K562 (cell line): ENCODE results near the gene DCDC2. TPM values are rescaled to one million over a fixed set of nuclear protein-coding genes. Genes with fewer than 3 reads are reported as not detected.

Experiments
- ATAC-seq: fragments of 200-7000 bp; cut with Tn5 transposase; 3 replicates; pipeline ENCODE4 v1.9.1; 2020; ENCODE audit warnings: moderate library complexity
- BruUV-seq: library from RNA; stranded (reverse); fragments of 400-500 nt; replicated peaks from 2 replicates; lab custom pipeline; 2021; lab: Mats Ljungman, UMichigan
- CTCF ChIA-PET: fragments of 300-600 bp; formaldehyde crosslinking; extraction: SDS; loops from one replicate; lab custom pipeline; 2021; ENCODE audit warnings: low intra/inter-chr PET ratio; lab: Yijun Ruan, JAX
- POLR2A ChIA-PET: fragments of 300-600, 350-650 bp; sonication (Branson Sonifier 250); formaldehyde crosslinking; extraction: SDS; loops from one replicate; lab custom pipeline; 2021; ENCODE audit warnings: antibody characterized with exemption, inconsistent platforms; lab: Yijun Ruan, JAX
- DNase-seq, 4 experiments: peaks; one replicate each; pipeline versions ENCODE4 v3.0.0 to v3.0.0-alpha.2; 2011 to 2018; ENCODE audit warnings: low spot score in 3 of 4, mixed read lengths in 3 of 4; ENCODE audit errors: extremely low read depth in 1 of 4
- FAIRE-seq: peaks from 2 replicates; lab custom pipeline; 2011; peaks lifted over from hg19 to GRCh38; lab: Jason Lieb, UNC
- H2AFZ ChIP-seq: 2 replicates; pipeline ENCODE4 v1.6.0; 2011; ENCODE audit warnings: low read depth, low read length, control low read depth, inconsistent platforms
- H3K27ac ChIP-seq: fragments of 200-600 bp; 3 replicates; pipeline ENCODE4 v1.8.0; 2011; ENCODE audit warnings: low read depth, mild to moderate bottlenecking, control low read depth, inconsistent platforms, low read length, moderate library complexity, mixed read lengths; ENCODE audit errors: extremely low read depth
- H3K27me3 ChIP-seq, 2 experiments: fragments of 300-600 bp in 1 of 2; 2 replicates in 1 of 2; 3 replicates in 1 of 2; pipeline versions ENCODE4 v1.6.0 to v1.8.0; 2011; ENCODE audit warnings: inconsistent platforms in 2 of 2, low read length in 2 of 2, mild to moderate bottlenecking in 1 of 2, mixed read lengths in 1 of 2, moderate library complexity in 1 of 2; ENCODE audit not compliant: control insufficient read depth in 2 of 2, insufficient read depth in 2 of 2
- H3K36me3 ChIP-seq: fragments of 300-600 bp; 3 replicates; pipeline ENCODE4 v1.8.0; 2011; ENCODE audit warnings: mild to moderate bottlenecking, low read length, inconsistent platforms; ENCODE audit not compliant: control insufficient read depth, insufficient read depth
- H3K4me1 ChIP-seq, 2 experiments: fragments of 200-600 bp in 1 of 2; replicated peaks in 1 of 2; 2 replicates in 1 of 2; 3 replicates in 1 of 2; pipeline versions ENCODE4 v1.5.1 to v1.8.0; 2011; ENCODE audit warnings: inconsistent platforms in 2 of 2, low read length in 2 of 2, mild to moderate bottlenecking in 1 of 2, mixed read lengths in 1 of 2, moderate library complexity in 1 of 2; ENCODE audit not compliant: control insufficient read depth in 2 of 2, insufficient read depth in 2 of 2
- H3K4me2 ChIP-seq: 2 replicates; pipeline ENCODE4 v1.6.1; 2011; ENCODE audit warnings: low read length, control low read depth, inconsistent platforms, mixed read lengths; ENCODE audit not compliant: insufficient read depth
- H3K4me3 ChIP-seq: fragments of 200-600 bp; sonication (generic), shearing (Covaris generic); 2 replicates; pipeline ENCODE4 v1.5.1; 2016; ENCODE audit warnings: control low read depth, inconsistent platforms
- H3K79me2 ChIP-seq: fragments of 200-600 bp; 3 replicates; pipeline ENCODE4 v1.8.0; 2011; ENCODE audit warnings: low read length, inconsistent platforms; ENCODE audit not compliant: control insufficient read depth, insufficient read depth
- H3K9ac ChIP-seq, 2 experiments: 2 replicates each; pipeline versions ENCODE4 v1.6.0 to v1.6.1; 2011; ENCODE audit warnings: low read depth in 2 of 2, low read length in 2 of 2, control low read depth in 1 of 2, inconsistent platforms in 1 of 2, mild to moderate bottlenecking in 1 of 2, mixed read lengths in 1 of 2; ENCODE audit not compliant: insufficient read depth in 1 of 2
- H3K9me1 ChIP-seq: one replicate; pipeline ENCODE4 v1.6.0; 2011; ENCODE audit warnings: inconsistent platforms, mild to moderate bottlenecking, low read length, moderate library complexity; ENCODE audit not compliant: control insufficient read depth, insufficient read depth
- H3K9me3 ChIP-seq: replicated peaks from 2 replicates; pipeline ENCODE4 v1.5.1; 2011; ENCODE audit warnings: low read depth, low read length, inconsistent platforms; ENCODE audit not compliant: control insufficient read depth, insufficient read depth
- H4K20me1 ChIP-seq: replicated peaks from 2 replicates; pipeline ENCODE4 v1.6.1; 2011; ENCODE audit warnings: low read length, inconsistent platforms, mixed read lengths; ENCODE audit not compliant: control insufficient read depth, insufficient read depth
- BRD4 ChIP-seq: fragments of 200-600 bp; sonication (generic); IDR thresholded peaks from 2 replicates; pipeline ENCODE4 v1.6.1; 2017; ENCODE audit warnings: inconsistent platforms
- CBX3 ChIP-seq, 2 experiments: IDR thresholded peaks; 1 replicate in 1 of 2; 2 replicates in 1 of 2; pipeline ENCODE4 v1.6.1; 2012; ENCODE audit warnings: inconsistent platforms in 2 of 2, low read length in 2 of 2, borderline replicate concordance in 1 of 2, control low read depth in 1 of 2
- DDX20 ChIP-seq: fragments of 450-650 bp; IDR thresholded peaks from 2 replicates; pipeline ENCODE4 v1.6.1; 2016; ENCODE audit warnings: missing genetic modification characterization, low read depth, mild to moderate bottlenecking, missing compliant biosample characterization, moderate library complexity
- ELK1 ChIP-seq: sonication (generic); formaldehyde crosslinking; IDR thresholded peaks from 2 replicates; pipeline ENCODE4 v1.8.1; 2022; ENCODE audit warnings: missing genetic modification reagents
- EWSR1 ChIP-seq: fragments of 450-650 bp; IDR thresholded peaks from 2 replicates; pipeline ENCODE4 v1.6.1; 2018; ENCODE audit warnings: borderline replicate concordance, mild to moderate bottlenecking, low read depth, moderate library complexity; ENCODE audit not compliant: partially characterized antibody
- FOXK2 ChIP-seq, 2 experiments: fragments of 450-650 bp; IDR thresholded peaks in 1 of 2; conservative IDR thresholded peaks in 1 of 2; 2 replicates each; pipeline ENCODE4 v1.6.1; 2016; ENCODE audit warnings: low read depth in 2 of 2, mild to moderate bottlenecking in 1 of 2
- GABPA ChIP-seq: fragments of 200-800 bp; sonication (Bioruptor generic); conservative IDR thresholded peaks from 2 replicates; pipeline ENCODE4 v1.6.1; 2016; ENCODE audit warnings: low read depth, missing genetic modification characterization, missing compliant biosample characterization
- NCOA1 ChIP-seq: fragments of 450-650 bp; IDR thresholded peaks from 2 replicates; pipeline ENCODE4 v1.6.1; 2016; ENCODE audit warnings: low read depth
- NR0B1 ChIP-seq: fragments of 450-650 bp; IDR thresholded peaks from one replicate; pipeline ENCODE4 v1.6.1; 2018; ENCODE audit warnings: mild to moderate bottlenecking, moderate library complexity; ENCODE audit not compliant: partially characterized antibody
- PRMT5 ChIP-seq: sonication (generic); formaldehyde crosslinking; IDR thresholded peaks from 2 replicates; pipeline ENCODE4 v1.5.0; 2020; ENCODE audit warnings: missing genetic modification reagents
- SIN3B ChIP-seq: fragments of 450-650 bp; IDR thresholded peaks from 2 replicates; pipeline ENCODE4 v1.6.1; 2017; ENCODE audit warnings: low read depth, mild to moderate bottlenecking, moderate library complexity
- SMARCE1 ChIP-seq: fragments of 450-650 bp; IDR thresholded peaks from 2 replicates; pipeline ENCODE4 v1.7.1; 2016; ENCODE audit warnings: mild to moderate bottlenecking
- SOX6 ChIP-seq: fragments of 450-650 bp; IDR thresholded peaks from 2 replicates; pipeline ENCODE4 v1.6.1; 2014; ENCODE audit warnings: mild to moderate bottlenecking
- SRSF1 ChIP-seq: fragments of 200-400 bp; formaldehyde crosslinking; IDR thresholded peaks from 2 replicates; pipeline ENCODE4 v1.6.1; 2017; ENCODE audit warnings: mild to moderate bottlenecking, low read depth, low read length, moderate library complexity
- TARDBP ChIP-seq: fragments of 450-650 bp; IDR thresholded peaks from 2 replicates; pipeline ENCODE4 v1.6.1; 2016
- TBP ChIP-seq: optimal IDR thresholded peaks from 2 replicates; pipeline ENCODE3; 2011; ENCODE audit warnings: low read depth, low read length, improper control_type of control experiment
- U2AF1 ChIP-seq: fragments of 200-400 bp; formaldehyde crosslinking; optimal IDR thresholded peaks from 2 replicates; pipeline ENCODE3; 2017; ENCODE audit warnings: mild to moderate bottlenecking, low read depth, low read length, moderate library complexity
- ZC3H11A ChIP-seq: IDR thresholded peaks from 2 replicates; pipeline ENCODE4 v1.6.1; 2012; ENCODE audit warnings: low read depth, low read length, improper control_type of control experiment
- ZNF212 ChIP-seq: fragments of 450-650 bp; formaldehyde crosslinking; IDR thresholded peaks from 2 replicates; pipeline ENCODE4 v1.4.0; 2020; ENCODE audit warnings: mild to moderate bottlenecking
- ZNF239 ChIP-seq: fragments of 250-450 bp; sonication (Bioruptor Pico); IDR thresholded peaks from 2 replicates; pipeline ENCODE4 v1.4.0; 2020; ENCODE audit warnings: mild to moderate bottlenecking
- WGBS: fragments of 100-300 bp; shearing (Covaris generic); methylation state at CpG from one replicate; pipeline ENCODE4 v1.1.6; 2016; ENCODE audit warnings: low coverage, mixed read lengths; ENCODE audit not compliant: insufficient coverage; ENCODE audit errors: missing lambda C conversion rate; 5-methylcytosine and 5-hydroxymethylcytosine counted together
- in situ Hi-C: fragments of 300-500 bp; cut with MboI; formaldehyde crosslinking; loops from 4 replicates; pipeline ENCODE4 v1.15.0; 2018; ENCODE audit warnings: inconsistent platforms, mixed read lengths
- intact Hi-C: fragments of 100-400 bp; cut with micrococcal nuclease; formaldehyde crosslinking; loops from 2 replicates; pipeline ENCODE4 v1.14.2; 2022
- polyA plus RNA-seq, 8 experiments: library from polyadenylated mRNA; depleted of rRNA in 4 of 8; stranded (reverse) in 5 of 8; unstranded in 3 of 8; fragments of >200 nt; fragmentation: Nextera tagmentation in 2 of 8; fragmentation: Illumina TruSeq in 1 of 8; extraction: Ambion mirVana in 2 of 8; extraction: Trizol in 1 of 8; gene quantifications; 2 replicates each; pipeline versions ENCODE4 v1.2.1 to v1.2.3, GENCODE V29; 2011 to 2014; ENCODE audit warnings: inconsistent platforms in 1 of 8, missing spikeins in 1 of 8
- total RNA-seq, 7 experiments: library from RNA; depleted of rRNA in 6 of 7; stranded (reverse); fragments of >200 nt in 6 of 7; fragmentation: Illumina TruSeq in 2 of 7; extraction: Trizol in 2 of 7; gene quantifications; 2 replicates each; pipeline versions ENCODE4 v1.2.1 to v1.2.3, GENCODE V29; 2011 to 2021; ENCODE audit warnings: low replicate concordance in 1 of 7

The DCDC2 gene
- total and polyA plus RNA-seq, 9 of the 15 experiments (the other 6 are each of a cell fraction or from before 2014, with no cell fraction given) = 0.04 TPM; not detected in 8

GRCh38 chr6:24330137-24330732 is 27.6 kb downstream of the DCDC2 start:
- in situ Hi-C loops = no loop called here
- CTCF ChIA-PET = no interaction called here
- ATAC-seq = no peak
- POLR2A ChIA-PET = no interaction called here
- 0% methylated on average over 4 of the region's 4 CpGs for WGBS
- no peak overlapping the region for H3K9ac ChIP-seq
- TF ChIP-seq SOX6 (no peak), SIN3B (no peak), ZNF239 (no peak), ZC3H11A (no peak), EWSR1 (no peak), NCOA1 (no peak), TARDBP (no peak), PRMT5 (CRISPR knock-in tag) (no peak), FOXK2 (conservative IDR thresholded peaks at IDR 0.05 in 1 of 2, IDR thresholded peaks at IDR 0.05 in 1 of 2; ENCODE audit: low read depth in 2 of 2) (no peak), ELK1 (CRISPR knock-in tag) (no peak), DDX20 (tag) (no peak), BRD4 (no peak), SRSF1 (no peak), ZNF212 (CRISPR knock-in tag) (no peak), NR0B1 (no peak), U2AF1 (no peak), SMARCE1 (no peak), GABPA (tag) (no peak), CBX3 (IDR thresholded peaks at IDR 0.05; ENCODE audit: borderline replicate concordance in 1 of 2, low read length in 2 of 2) (no peak), TBP (no peak)
- DNase-seq = no peak
- H3K4me2 ChIP-seq = no peak overlapping the region
- no peaks in the 10 kb centered on the region for H4K20me1 ChIP-seq
- peak; percentile 55 for FAIRE-seq
- no peaks in the 10 kb centered on the region for H3K9me3 ChIP-seq
- H3K27ac ChIP-seq = no peak overlapping the region
- intact Hi-C loops = no loop called here
- no peak overlapping the region for H2AFZ ChIP-seq
- no peaks in the 10 kb centered on the region for H3K27me3 ChIP-seq
- H3K9me1 ChIP-seq = no peaks in the 10 kb centered on the region
- no peak overlapping the region for H3K4me3 ChIP-seq
- H3K36me3 ChIP-seq = no peaks in the 10 kb centered on the region
- no peaks in the 10 kb centered on the region for H3K79me2 ChIP-seq
- no peaks in the 10 kb centered on the region for H3K4me1 ChIP-seq
- no TSS peak for BruUV-seq
